GDM1 (cell line): ENCODE data around the gene DYNLT2.
A peak's percentile ranks its signal among the peaks of the same experiment; 100 is the strongest.
"Not testable (repeated sequence)": the region's sequence is repeated elsewhere in the genome, so short reads cannot be mapped to it uniquely, and the experiment has no call there.

Experiments used
- DNase-seq: peaks from one replicate; lab custom pipeline; 2025; lab: John Stamatoyannopoulos, UW

DYNLT2 gene

DNA sequence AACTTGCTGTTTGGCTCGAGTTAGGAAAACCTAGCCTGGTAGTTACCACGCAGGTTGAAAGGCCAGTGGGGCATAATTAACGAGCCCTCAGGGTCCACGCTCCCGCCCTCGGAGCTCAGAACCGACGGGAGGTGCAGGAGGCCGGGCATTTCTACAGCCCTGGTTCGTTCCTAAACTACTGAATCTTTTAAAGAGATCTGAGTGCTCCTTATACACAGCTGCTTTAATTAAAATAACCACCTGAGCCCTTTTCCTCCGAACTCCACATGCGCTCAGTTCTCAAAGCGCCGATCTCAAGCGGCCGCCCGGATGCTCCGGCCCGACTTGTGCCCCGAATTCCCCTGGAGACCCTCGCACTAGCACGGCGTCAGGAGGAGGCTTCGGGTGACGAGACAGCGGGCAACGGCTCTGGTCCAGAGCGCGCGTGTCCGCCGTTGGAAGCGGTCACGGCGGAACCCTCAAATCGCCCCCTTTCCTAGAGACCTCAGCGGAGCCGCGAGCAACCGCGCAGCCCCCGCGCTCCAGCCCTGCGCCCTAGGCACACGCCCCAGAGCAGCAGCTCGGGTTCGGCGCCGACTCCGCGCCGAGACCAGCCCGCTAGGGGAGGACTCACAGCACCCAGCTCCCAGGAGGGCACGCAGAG is 49.9 kb downstream of the DYNLT2 start:
- no peak for DNase-seq

DNA sequence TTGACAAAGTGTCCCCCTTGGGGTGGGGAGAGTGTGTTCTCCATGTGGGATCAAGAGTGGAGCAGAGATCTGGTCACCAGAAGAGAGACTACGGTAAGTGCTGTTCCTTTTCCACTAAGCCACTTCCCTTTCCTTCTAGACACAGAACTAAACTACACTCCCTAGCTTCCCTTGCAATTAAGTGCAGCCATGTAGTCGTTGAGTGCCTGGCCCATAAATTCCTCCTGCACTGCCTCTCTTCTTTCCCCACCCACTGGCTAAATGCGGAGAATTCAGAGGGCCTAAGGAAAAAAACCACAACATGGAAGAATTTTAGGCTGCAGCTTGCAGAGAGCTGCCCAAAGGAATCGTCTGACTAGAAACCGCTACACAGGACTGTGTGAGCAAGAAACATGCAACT is 51.1 kb downstream of the DYNLT2 start:
- DNase-seq: peak; percentile 28

DNA sequence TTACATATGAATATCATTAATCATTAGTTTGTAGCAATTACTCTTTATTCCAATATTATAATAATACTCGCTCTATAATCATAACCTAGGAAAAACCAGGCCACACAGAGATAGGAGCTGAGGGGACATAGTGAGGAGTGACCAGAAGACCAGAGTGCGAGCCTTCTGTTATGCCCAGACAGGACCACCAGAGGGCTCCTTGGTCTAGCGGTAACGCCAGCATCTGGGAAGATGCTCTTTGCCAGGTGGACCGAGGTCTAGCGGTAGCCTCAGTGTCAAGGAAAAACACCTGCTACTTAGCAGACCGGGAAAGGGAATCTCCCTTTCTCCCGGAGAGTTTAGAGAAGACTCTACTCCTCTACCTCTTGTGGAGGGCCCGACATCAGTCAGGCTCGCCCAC is 54.3 kb downstream of the DYNLT2 start:
- DNase-seq: not testable (repeated sequence)

DNA sequence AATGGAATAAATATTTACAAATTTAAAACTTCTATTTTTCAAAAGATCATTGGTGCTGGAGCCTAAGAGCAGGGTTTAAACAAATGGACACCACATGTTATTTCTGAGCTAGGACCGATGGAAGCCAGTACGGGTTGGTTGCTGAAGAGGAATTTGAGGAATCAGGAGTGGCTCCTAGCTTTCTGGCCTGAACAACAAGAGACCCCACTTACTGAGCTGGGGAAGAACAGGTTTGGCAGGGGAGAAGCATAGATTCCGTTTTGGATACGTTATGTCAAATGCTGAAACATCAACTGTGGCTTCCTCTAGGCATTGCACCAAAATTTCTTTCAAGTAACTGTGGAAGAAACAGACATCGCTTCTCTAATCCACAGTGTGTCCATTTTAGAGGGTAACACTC is 56.2 kb downstream of the DYNLT2 start:
- DNase-seq: no peak

DNA sequence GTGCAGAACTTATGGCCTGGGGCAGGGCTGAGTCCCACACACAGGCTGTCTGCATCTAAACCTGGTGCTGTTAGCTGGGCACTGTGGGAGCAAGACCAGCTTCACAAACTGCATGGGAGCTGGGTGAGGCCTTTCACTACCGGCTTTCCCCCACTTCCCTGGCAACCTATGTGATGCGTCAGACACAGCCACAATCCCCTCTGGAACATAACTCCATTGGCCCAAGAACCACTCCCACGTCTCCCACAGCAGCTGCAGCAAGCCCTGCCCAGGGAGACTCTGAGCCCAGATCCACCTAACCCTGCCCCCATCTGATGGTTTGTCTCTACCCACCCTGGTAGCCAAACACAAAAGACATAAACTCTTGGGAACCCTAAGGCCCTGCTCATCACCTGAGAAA is 58.9 kb downstream of the DYNLT2 start:
- no peak for DNase-seq

DNA sequence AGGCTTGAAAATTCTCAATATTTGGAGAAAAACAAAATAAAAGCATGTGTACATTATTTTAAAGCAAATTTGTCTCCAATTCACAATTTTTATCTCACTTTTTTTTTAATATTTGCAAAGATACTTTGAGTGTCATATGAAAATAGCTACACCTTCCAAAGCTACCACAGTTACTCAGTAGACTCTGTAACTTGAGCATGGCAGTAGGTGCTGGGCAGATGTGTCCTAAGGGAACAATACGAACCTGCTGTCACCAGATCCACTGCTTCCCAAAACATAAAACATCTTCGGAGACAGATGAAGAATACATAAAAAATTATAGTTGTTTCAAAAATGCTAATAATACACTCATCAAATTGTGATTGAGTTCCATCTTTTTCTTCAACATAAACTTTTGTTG is 60.1 kb downstream of the DYNLT2 start:
- no peak for DNase-seq
